ENCODE data around the gene ZNF536. TPM values are rescaled to one million over a fixed set of nuclear protein-coding genes. Genes with fewer than 3 reads are reported as not detected.
A peak's percentile ranks its signal among the peaks of the same experiment; 100 is the strongest.

The ZNF536 gene
- total and polyA plus RNA-seq, 8 donors = 0.44 to 13.4 (median 1.1) TPM; not detected in 1

- 68 to 73% (median 70%) methylated on average over 8 to 14 of the region's 14 CpGs for WGBS, 5 donors
- H3K27ac ChIP-seq = no peak overlapping the region
- intact Hi-C loops (cut with DNase I; ENCODE audit: low total_unique reads) = no loop called here
Measured at GRCh38 chr19:30339624-30340525, 32.3 kb upstream of the ZNF536 start.

GRCh38 chr19:30340771-30341561 is 31.2 kb upstream of the ZNF536 start:
- WGBS, 5 donors = 46 to 59% (median 54%) methylated on average over 11 of the region's 11 CpGs
- peaks cover 0 to 12% (median 0%) of the 10 kb centered on the region in 3 donors for H3K27me3 ChIP-seq
- intact Hi-C loops (cut with DNase I; ENCODE audit: low total_unique reads) = no loop called here
- H3K27ac ChIP-seq = peak overlapping the region in 1 of 5 donors; percentile 14
- H3K4me3 ChIP-seq = no peak overlapping the region
- no peaks in the 10 kb centered on the region for H3K9me3 ChIP-seq
- DNase-seq = peak; percentile 2 to 50
- TF ChIP-seq POLR2AphosphoS5 (IDR thresholded peaks at IDR 0.05) (no peak), CTCF (IDR thresholded peaks at IDR 0.05) (no peak), POLR2A (IDR thresholded peaks at IDR 0.05) (no peak), EP300 (IDR thresholded peaks at IDR 0.05) (no peak)
- no peaks in the 10 kb centered on the region for H3K36me3 ChIP-seq
- peaks cover 0 to 3% (median 0%) of the 10 kb centered on the region in 4 donors for H3K4me1 ChIP-seq

More at GRCh38 chr19:30339624-30340525, 32.3 kb upstream of the ZNF536 start:
- TF ChIP-seq CTCF (IDR thresholded peaks at IDR 0.05) (no peak), POLR2A (IDR thresholded peaks at IDR 0.05) (no peak), EP300 (IDR thresholded peaks at IDR 0.05) (no peak), POLR2AphosphoS5 (IDR thresholded peaks at IDR 0.05) (no peak)
- Histone ChIP-seq H3K27me3 (peaks cover 0 to 12% (median 0%) of the 10 kb centered on the region in 3 donors), H3K4me1 (peaks cover 0 to 3% (median 0%) of the 10 kb centered on the region in 4 donors), H3K9me3 (no peaks in the 10 kb centered on the region), H3K36me3 (no peaks in the 10 kb centered on the region), H3K4me3 (no peak overlapping the region)
- DNase-seq = peak in 1 of 2 donors; percentile 8

- H3K4me3 ChIP-seq = no peak overlapping the region
- peaks cover 0 to 3% (median 0%) of the 10 kb centered on the region in 4 donors for H3K4me1 ChIP-seq
- TF ChIP-seq POLR2A (IDR thresholded peaks at IDR 0.05) (no peak), CTCF (IDR thresholded peaks at IDR 0.05) (no peak), POLR2AphosphoS5 (IDR thresholded peaks at IDR 0.05) (no peak), EP300 (IDR thresholded peaks at IDR 0.05) (no peak)
- H3K27ac ChIP-seq = no peak overlapping the region
- H3K36me3 ChIP-seq = no peaks in the 10 kb centered on the region
- no peak for DNase-seq
- H3K9me3 ChIP-seq = no peaks in the 10 kb centered on the region
- peaks cover 0 to 12% (median 0%) of the 10 kb centered on the region in 3 donors for H3K27me3 ChIP-seq
- intact Hi-C loops (cut with DNase I; ENCODE audit: low total_unique reads) = no loop called here
Measured at GRCh38 chr19:30341611-30342201, 30.5 kb upstream of the ZNF536 start.

- Histone ChIP-seq H3K9me3 (no peaks in the 10 kb centered on the region), H3K27ac (no peak overlapping the region), H3K27me3 (peaks cover 0 to 12% (median 0%) of the 10 kb centered on the region in 3 donors), H3K4me3 (no peak overlapping the region), H3K4me1 (peaks cover 0 to 3% (median 0%) of the 10 kb centered on the region in 4 donors), H3K36me3 (no peaks in the 10 kb centered on the region)
- intact Hi-C loops (cut with DNase I; ENCODE audit: low total_unique reads) = no loop called here
- TF ChIP-seq CTCF (IDR thresholded peaks at IDR 0.05) (no peak), POLR2AphosphoS5 (IDR thresholded peaks at IDR 0.05) (no peak)
- 46 to 63% (median 56%) methylated on average over 3 of the region's 3 CpGs for WGBS, 5 donors
- no peak for DNase-seq
Measured at GRCh38 chr19:30342901-30343300, 29.3 kb upstream of the ZNF536 start.
